Right ventricle myocardium superior (tissue), 1 donor: ENCODE results near the gene CA7. TPM values are rescaled to one million over a fixed set of nuclear protein-coding genes. Genes with fewer than 3 reads are reported as not detected.
"Not testable (repeated sequence)": the region's sequence is repeated elsewhere in the genome, so short reads cannot be mapped to it uniquely, and the experiment has no call there.

Experiments used
- ATAC-seq: fragments of 200-7000 bp; cut with Tn5 transposase; one replicate; pipeline ENCODE4 v1.9.1; 2020; ENCODE audit warnings: mild to moderate bottlenecking; ENCODE audit not compliant: poor library complexity
- DNase-seq: peaks from one replicate; pipeline ENCODE4 v3.0.0-alpha.2; 2020
- intact Hi-C: fragments of 100-400 bp; cut with DNase I; formaldehyde crosslinking; loops from one replicate; pipeline ENCODE4 v1.11.2; 2022
- total RNA-seq: library from RNA; stranded (reverse); fragmentation: NEBNext Ultra II Directional; extraction: Animal tissue kit (Norgen Biotek cat#: 25700); gene quantifications from one replicate; pipeline ENCODE4 v1.2.1, GENCODE V29; 2021
- donor health status: DM: no; HTN: yes; CAD: no; lungs with severe emphysema.

CA7 gene
- total RNA-seq, 1 donor from 2014 or later, result not detected

GRCh38 chr16:66863707-66864106 is 19.5 kb downstream of the CA7 start:
- intact Hi-C loops, result no loop called here

GRCh38 chr16:66869424-66869823 is 25.2 kb downstream of the CA7 start:
- intact Hi-C loops, result loop anchor here (5.0 kb wide), 2 partner anchors 37 to 262 kb away; partner anchors contain the start of gene NAE1
- ATAC-seq (no peak), DNase-seq (no peak)

More at GRCh38 chr16:66863707-66864106, 19.5 kb downstream of the CA7 start:
- DNase-seq (no peak), ATAC-seq (no peak)

DNA sequence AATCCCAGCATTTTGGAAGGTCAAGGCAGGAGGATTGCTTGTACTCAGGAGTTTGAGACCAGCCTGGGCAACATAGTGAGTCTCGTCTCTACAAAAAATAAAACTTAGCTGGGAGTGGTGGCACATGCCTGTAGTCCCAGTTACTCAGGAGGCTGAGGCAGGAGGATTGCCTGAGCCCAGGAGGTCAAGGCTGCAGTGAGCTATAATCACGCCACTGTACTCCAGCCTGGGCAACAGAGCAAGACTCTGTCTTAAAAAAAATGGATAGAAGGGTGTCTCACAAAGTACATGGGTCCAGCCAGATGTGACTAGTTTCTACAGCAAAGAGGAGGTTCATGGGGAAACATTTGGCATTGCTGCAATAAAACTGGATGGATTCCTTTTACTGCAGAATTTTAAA is 27.1 kb downstream of the CA7 start:
- DNase-seq, ATAC-seq: not testable (repeated sequence)
- intact Hi-C loops, result loop anchor here (5.0 kb wide), 1 partner anchor 144 kb away; no protein-coding TSS in a partner anchor

GRCh38 chr16:66871840-66872239 is 27.6 kb downstream of the CA7 start:
- ATAC-seq (no peak), DNase-seq (no peak)
- intact Hi-C loops, result loop anchor here (5.0 kb wide), 1 partner anchor 145 kb away; no protein-coding TSS in a partner anchor

DNA sequence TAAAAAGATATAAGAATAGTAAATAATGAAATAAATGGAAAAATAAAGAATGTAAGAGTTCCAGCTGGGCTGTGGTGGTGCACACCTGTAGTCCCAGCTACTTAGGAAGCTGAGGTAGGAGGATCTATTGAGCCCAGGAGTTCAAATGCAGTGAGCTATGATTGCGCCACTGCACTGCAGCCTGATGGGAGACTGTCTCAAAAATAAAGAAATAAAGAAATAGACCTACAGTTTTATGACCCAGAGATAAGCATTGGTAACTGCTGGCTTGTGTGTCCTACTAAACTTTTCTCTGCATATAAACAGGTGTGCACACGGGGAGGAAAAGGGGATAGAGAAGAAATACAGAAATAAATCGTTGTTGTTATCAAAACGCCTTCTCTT is 28.3 kb downstream of the CA7 start:
- no peak for ATAC-seq
- DNase-seq, result no peak
- intact Hi-C loops, result loop anchor here (5.0 kb wide), 1 partner anchor 145 kb away; no protein-coding TSS in a partner anchor

GRCh38 chr16:66872943-66873684 is 28.9 kb downstream of the CA7 start:
- peak; percentile 96 for ATAC-seq
- intact Hi-C loops, result loop anchor here (5.0 kb wide), 1 partner anchor 146 kb away; no protein-coding TSS in a partner anchor
- peak; percentile 95 for DNase-seq

DNA sequence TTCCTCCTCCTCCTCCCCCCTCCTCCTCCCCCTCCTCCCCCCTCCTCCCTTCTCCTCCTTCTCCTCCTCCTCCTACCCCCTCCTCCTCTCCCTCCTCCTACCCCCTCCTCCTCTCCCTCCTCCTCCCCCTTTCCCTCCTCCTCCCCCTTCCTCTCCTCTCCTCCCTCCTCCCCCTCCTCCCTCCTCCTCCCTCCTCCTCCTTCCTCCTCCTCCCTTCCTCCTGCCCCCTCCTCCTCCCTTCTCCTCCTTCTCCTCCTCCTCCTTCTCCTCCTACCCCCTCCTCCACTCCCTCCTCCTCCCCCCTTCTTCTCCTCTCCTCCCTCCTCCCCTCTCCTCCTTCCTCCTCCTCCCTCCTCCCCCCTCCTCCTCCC is 29.5 kb downstream of the CA7 start:
- no peak for ATAC-seq
- no peak for DNase-seq
- intact Hi-C loops, result loop anchor here (5.0 kb wide), 1 partner anchor 146 kb away; no protein-coding TSS in a partner anchor

DNA sequence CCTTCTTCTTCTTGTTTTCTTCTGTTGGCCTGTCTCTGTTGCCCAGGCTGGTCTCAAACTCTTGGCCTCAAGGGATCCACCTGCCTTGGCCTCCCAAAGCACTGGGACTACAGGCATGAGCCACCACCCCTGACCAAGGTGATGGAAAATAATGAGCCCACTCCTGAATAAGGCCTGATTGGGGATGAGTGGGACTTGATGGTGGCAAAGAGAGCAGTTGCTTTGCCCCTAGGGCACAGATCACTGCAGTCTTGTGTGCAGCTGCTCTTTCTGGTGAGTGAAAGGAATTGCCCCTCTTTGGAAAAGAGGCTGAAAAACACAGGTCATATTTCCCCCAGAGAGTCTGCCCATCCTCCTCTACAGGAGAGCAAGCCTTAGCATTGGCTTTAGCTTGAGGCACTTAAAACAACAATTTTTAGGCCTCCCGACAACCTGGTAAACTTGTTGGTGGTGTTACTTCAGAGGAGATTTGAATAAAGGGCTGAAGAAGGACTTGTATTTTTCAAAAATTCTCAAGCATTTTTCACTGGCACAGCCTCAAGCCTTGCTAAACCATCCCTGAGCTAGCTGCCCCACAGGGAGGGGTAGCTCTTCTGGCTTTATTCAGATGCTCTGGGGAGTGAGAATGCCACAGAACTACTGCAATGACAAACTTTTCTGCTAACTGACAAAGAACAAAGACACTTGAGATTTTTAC is 30.0 kb downstream of the CA7 start:
- intact Hi-C loops, result loop anchor here (5.0 kb wide), 1 partner anchor 147 kb away; no protein-coding TSS in a partner anchor
- no peak for DNase-seq
- no peak for ATAC-seq

DNA sequence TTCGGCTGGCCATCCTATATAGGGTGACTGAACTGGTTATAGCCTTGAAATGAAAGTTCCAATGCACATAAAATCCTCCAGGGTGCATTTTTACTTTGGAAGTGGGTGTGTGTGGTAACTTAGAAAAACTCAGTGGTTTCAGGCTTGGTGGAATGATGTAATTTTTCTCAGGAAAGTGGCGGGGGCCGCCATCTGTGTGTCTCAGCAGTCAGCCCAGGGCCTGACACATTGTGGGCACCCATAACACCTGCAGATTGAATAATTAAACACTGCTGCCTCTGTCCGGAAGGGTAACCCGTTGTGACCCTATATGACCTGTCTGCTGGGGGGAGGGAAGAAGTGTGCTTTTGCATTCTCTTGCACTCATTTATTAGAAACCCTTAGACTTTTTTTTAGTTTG is 33.9 kb downstream of the CA7 start:
- DNase-seq (no peak), ATAC-seq (no peak)
- intact Hi-C loops, result no loop called here

GRCh38 chr16:66880288-66881013 is 36.2 kb downstream of the CA7 start, which contains the start of gene PDP2:
PDP2 (plus strand) TSS chr16:66880515; CDS start chr16:66884285, 3,770 bp downstream.
- peak; percentile 96 for DNase-seq
- intact Hi-C loops, result no loop called here
- peak; percentile 98 for ATAC-seq

- no peak for DNase-seq
- intact Hi-C loops, result no loop called here
- peak; percentile 9 for ATAC-seq
Measured at GRCh38 chr16:66881014-66881417, 36.8 kb downstream of the CA7 start.

DNA sequence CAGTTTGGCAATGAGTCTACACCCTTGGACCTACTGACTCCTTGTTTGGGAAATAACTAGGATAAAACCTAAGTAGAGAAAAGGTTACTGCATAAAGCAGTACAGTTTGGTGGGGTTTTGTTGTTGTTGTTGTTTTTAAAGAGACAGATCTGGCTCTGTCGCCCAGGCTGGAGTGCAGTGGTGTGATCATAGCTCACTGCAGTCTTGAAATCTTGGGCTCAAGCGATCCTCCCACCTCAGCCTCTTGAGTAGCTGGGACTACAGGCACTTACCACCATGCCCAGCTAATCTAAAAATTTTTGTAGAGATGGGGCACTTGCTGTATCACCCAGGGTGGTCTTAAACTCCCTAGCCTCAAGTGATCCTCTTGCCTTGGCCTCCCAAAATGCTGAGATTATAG is 37.3 kb downstream of the CA7 start:
- ATAC-seq (no peak), DNase-seq (no peak)
- intact Hi-C loops, result no loop called here

- intact Hi-C loops, result no loop called here
- ATAC-seq (no peak), DNase-seq (no peak)
Measured at GRCh38 chr16:66881964-66882508, 37.8 kb downstream of the CA7 start.

GRCh38 chr16:66882702-66883101 is 38.5 kb downstream of the CA7 start:
- intact Hi-C loops, result no loop called here
- DNase-seq (no peak), ATAC-seq (no peak)

GRCh38 chr16:66885491-66885890 is 41.3 kb downstream of the CA7 start:
- DNase-seq (no peak), ATAC-seq (no peak)
- intact Hi-C loops, result no loop called here

GRCh38 chr16:66886321-66886720 is 42.1 kb downstream of the CA7 start:
- DNase-seq (no peak), ATAC-seq (no peak)
- intact Hi-C loops, result no loop called here

DNA sequence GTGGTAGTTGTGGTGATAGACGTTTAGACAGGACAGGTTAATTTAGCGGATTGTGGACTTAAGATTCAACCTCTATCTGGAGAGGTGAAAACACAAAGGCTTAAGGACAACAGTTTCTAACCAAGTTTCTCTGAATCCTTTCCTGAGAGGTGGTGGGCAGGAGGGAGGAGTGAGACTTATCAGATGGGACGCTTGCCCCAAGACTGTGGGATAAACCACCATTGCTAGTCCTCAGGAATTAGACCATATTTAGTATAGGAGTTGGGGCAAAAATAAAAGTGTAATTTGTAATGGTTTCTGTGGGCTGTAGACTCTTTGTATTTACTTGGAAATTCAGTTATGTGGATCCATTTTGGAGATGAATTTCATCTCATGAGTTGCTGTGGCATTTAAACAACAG is 42.7 kb downstream of the CA7 start:
- intact Hi-C loops, result no loop called here
- ATAC-seq, result no peak
- no peak for DNase-seq

- intact Hi-C loops, result no loop called here
- ATAC-seq (no peak), DNase-seq (no peak)
Measured at GRCh38 chr16:66888647-66889615, 44.7 kb downstream of the CA7 start.
